ENCODE data around the gene DENND1B.
A peak's percentile ranks its signal among the peaks of the same experiment; 100 is the strongest.
"Not testable (repeated sequence)": the region's sequence is repeated elsewhere in the genome, so short reads cannot be mapped to it uniquely, and the experiment has no call there.

DENND1B gene

DNA sequence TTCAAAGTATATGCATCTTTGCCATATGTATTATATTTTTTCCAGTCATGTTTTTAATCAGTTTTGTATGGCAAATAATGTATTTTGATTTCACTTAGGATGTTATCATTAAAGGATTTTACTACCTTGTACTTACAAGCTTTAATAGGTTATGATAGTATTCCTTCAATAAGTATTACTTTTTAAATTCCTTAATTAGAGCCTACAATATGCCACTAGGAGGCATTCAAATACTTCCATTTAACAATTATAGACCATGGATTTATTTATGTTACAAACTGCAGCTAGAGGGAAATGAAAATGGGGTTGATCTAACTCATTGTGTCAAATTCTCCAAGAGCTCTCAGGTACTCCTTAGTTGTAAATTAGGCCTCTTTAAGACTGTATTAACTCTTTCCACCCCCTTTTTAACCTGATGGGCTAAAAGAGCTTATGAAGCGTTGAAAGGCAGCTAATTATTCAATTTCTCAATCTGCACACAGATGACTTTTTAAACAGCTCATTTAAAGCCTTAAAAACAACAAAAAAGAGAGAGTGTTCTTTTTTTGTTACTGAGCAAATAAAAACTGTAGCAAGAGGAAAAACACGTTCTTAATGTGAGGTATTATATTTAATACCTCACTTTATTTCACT, 156.2 kb downstream of the DENND1B start:
- DNase-seq, result peak; percentile 23

DNA sequence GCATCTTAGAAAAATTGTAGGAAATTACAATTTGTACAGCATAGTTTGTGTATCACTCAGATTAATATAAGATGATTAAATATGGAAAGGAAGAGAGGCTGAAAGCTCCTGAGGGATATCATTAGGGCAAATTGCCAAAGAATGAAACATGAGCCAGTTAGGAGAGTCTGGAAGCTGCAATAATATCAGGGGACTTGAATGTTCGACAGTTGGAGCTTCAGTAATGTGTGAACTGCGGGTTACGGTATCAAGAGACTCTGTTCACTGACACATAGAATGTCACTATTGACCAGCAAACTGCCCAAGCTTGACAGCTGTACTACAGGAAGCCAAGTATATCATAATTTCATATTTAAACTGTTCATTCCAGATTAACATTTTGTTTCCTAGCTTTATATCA, 157.2 kb downstream of the DENND1B start:
- no peak for DNase-seq

DNA sequence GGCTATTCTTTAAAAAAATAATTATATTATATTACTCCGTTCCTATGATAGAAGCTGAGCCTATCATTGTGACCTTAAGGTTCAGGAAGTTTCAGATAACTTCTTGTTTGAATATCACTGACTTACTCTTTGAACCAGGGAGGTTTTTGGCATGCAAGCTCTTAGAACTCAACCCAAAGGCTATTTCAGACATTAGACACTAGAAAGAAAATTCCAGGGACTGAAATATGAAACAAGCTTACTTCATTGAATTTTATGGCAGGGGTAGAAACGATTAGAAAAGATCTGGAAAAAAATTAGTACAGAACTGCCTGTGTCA, 159.6 kb downstream of the DENND1B start:
- no peak for DNase-seq

DNA sequence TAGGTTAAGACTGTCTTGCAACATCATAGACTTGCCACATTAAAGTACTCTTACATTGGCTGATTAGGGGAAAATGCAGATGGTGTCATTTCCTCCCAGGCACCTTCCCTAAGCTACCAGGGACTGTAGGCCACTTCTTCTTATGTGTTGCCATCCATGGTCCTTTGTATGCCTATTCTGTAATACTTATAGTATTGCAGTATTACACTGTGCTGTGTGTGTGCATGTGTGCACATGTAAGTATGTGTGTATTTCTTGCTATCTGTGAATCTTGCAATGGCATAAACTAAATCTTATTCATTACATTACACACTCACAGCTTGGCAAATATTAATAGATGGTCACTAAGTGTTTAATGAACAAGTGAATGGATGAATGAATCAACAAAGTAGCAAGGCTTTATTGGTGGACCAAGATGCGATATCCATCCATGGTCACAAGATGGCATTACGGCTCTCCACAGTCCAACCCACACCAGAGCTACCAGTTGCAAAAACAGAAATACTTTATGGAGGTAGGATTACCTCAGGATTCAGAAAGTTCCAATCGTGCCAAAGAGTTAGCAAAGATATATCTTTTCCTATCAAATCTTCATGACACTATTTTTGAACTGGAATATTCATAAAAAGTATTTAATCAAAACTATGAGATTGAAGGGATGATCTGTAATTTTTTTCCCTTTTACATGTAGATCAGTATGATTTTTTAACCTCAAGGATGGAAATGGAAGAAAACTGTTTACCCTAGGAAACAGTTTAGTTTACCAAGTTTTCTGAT, 160.2 kb downstream of the DENND1B start:
- DNase-seq, result peak; percentile 38

- DNase-seq, result no peak
Observed at GRCh38 chr1:197606168-197606845, 169.0 kb downstream of the DENND1B start.

- DNase-seq, result no peak
Observed at GRCh38 chr1:197604302-197604701, 171.0 kb downstream of the DENND1B start.

DNA sequence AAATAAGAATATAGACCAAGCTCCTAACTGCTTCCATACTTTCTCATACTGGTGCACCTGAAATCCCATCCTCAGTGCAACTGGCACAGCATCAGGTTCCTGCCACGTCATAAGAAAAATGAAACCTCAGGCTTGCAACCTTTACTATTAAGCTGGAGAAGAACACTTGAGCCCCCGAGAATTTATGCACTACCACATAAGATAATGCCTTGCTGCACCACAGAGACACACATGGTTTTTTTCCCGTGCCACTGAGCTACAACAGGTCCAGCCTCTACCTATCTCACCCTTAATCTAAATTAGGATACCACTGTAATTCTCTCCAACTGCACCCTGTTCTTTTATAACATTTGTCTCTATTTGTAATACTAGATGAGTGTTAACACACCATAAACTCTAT, 174.5 kb downstream of the DENND1B start:
- no peak for DNase-seq

DNA sequence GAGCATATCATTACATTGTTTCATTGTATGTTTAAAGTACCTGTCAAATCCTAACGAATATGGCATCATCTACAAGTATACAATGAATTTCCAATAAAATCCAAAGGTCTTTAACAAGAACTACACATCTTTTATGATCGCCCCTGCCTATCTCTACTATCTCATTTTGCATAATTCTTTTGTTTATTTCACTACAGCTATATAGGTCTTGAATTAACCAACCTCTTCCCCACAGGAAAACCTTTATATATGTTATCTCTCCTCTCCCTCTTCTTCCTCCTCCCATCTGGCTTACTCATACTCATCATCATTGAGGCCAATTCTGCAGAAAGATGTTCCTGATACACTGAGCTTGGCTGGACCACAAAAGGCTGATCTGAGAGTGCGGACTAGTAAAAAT, 175.5 kb downstream of the DENND1B start:
- no peak for DNase-seq

DNA sequence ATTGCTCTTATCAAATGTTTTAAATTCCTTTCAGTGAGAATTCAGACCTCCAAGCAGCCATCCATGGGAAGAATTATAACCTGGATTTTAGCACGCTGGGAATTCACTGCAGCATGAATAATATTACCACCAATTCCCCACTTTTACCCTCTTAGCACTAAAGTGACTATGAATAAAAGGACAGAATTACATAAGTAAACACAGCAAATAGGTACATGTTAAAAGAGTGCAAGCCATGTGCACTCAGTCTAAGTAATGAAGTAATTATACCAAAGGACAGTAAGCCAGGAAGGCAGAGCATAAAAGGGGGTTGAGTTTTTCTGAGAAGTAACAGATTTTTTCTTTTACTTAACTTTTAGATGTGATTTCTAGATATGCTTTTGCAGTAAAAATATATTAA, 176.3 kb downstream of the DENND1B start:
- DNase-seq, result peak; percentile 33

DNA sequence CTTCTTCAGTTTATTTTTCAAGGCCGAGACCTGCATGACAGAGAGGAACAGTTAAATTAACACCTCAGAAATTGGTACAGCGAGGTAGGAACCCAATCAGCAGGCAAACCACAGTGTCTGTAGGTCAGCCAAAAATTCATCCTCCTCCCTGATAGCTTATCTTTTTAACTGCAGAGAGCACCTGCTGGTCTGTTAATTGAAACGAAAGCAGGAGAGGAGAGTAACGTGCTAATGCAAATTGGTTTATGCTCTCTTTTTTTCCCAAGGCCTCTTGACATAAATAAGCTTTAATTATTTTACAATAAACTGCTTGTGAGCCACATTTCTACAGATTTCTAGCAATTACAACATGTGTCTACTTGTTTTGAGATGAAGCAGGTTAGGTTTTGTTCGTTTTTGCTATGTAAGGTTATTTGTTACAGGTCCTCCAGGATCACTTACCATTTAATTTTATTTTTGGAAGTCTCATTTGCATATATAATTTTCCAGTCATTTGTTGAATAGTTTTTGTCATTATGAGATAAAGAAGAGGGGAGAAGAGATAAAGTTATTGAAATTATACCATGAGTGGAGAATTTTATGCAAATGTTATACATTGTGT, 179.9 kb downstream of the DENND1B start:
- peak; percentile 2 for DNase-seq

DNA sequence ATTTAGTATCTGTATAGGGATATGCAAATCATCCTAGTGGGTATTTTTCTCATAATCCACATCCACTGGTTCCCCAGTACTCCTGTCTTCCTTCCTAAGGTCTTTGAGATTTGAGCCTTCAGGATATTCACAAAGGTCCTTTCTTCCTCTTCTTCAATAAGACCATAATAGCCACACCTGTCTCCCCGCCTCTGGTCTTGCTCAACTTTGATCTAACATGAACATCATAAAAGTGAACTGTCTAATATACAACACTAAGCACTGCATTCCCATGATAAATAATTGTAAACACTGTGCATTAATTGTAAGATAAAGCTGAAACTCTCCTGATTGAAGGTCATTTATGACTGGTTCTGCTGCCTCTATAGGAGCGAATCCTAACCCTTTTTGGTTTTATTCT, 184.6 kb downstream of the DENND1B start:
- no peak for DNase-seq

- no peak for DNase-seq
Observed at GRCh38 chr1:197585809-197586208, 189.5 kb downstream of the DENND1B start.

DNA sequence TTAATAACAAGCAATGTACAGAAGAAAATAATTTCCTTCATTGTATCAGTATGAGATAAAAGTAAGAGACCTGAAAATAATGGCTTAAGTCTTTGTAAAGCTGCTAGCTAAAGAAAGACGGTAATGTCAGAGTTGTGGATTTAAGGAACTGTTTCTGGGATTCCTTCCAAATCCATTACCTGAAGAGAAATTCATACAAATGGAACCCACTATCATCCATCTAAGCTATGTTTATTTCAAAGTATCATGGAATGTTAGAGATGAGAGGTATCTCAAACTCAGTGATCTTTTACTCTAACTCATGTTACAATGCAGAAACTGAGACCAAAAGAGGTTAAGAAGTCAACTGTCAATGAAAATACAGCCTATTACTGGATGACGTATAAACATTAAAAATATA, 197.7 kb downstream of the DENND1B start:
- no peak for DNase-seq

DNA sequence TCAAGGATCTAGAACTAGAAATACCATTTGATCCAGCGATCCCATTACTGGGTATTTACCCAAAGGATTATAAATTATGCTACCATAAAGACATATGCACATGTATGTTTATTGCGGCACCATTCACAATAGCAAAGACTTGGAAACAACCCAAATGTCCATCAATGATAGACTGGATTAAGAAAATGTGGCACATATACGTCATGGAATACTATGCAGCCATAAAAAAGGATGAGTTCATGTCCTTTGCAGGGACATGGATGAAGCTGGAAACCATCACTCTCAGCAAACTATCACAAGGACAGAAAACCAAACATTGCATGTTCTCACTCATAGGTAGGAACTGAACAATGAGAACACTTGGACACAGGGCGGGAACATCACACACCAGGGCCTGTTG, 199.7 kb downstream of the DENND1B start:
- not testable (repeated sequence) for DNase-seq

DNA sequence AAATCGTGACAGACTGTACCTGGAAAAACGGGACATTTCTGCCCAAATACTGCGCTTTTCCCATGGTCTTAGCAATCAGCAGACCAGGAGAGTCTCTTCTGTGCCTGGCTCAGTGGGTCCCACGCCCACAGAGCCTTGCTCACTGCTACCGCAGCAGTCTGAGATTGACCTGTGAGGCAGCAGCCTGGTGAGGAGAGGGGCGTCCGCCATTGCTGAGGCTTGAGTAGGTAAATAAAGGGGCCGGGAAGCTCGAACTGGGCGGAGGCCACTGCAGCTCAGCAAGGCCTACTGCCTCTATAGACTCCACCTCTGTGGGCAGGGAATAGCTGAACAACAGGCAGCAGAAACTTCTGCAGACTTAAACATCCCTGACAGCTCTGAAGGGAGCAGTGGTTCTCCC, 203.1 kb downstream of the DENND1B start:
- no peak for DNase-seq

GRCh38 chr1:197567442-197567841, 207.8 kb downstream of the DENND1B start:
- DNase-seq, result no peak

DNA sequence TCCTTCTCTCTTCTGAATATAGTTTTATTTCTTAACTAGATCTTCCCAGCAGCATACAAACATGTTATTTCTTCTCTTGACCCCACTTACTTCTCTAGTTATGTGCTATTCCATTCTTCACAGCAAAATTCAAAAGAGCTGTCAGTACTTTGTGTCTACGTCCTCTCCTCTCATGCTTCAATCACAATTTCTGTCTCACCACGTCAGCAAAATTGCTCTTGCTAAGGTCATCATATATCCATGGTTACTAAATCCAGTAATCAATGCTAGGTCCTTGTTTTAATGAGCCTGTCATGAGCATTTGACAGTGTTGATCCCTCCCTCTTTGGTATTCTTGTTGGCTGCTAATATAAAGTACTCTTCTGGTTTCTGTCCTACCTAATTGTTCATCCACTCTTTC, 214.2 kb downstream of the DENND1B start:
- DNase-seq, result no peak

DNA sequence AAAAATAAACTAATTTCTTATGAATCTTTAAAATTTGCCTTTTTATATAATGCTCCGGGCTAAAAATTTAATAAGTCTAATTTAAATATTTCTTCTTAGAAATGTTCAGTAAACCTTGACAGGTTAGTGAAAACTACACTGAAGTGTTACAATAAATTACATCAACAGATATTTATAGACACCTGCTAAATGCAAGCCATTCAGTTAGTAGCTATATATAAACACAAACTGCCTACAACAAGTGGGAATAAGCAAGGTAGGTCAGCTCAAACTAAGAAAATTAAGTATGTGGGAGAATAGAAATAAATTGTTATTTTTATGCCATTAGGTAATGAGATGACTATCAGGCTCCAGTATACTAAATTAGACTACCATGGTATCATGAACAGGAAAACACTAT, 215.6 kb downstream of the DENND1B start:
- DNase-seq, result no peak

DNA sequence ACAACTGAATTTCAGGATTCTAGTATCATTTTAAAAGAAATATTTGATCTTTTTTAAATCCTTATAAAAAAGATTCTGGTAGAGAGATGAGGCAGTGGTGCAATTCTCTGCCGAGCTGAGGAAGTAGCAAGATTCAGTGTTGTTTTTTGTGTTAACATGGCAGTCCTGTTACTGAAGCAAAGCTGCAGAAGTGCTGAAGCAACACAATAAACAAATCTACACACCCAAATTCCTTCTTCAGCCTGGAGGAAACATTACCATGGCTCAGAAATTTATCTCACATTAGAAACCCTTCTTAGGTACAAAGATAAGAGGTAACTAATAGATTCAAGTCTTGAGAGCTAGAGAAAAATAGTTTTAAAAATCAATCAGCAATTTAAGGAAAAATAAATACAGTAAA, 216.0 kb downstream of the DENND1B start:
- DNase-seq, result no peak

GRCh38 chr1:197557302-197557701, 218.0 kb downstream of the DENND1B start:
- DNase-seq, result no peak

DNA sequence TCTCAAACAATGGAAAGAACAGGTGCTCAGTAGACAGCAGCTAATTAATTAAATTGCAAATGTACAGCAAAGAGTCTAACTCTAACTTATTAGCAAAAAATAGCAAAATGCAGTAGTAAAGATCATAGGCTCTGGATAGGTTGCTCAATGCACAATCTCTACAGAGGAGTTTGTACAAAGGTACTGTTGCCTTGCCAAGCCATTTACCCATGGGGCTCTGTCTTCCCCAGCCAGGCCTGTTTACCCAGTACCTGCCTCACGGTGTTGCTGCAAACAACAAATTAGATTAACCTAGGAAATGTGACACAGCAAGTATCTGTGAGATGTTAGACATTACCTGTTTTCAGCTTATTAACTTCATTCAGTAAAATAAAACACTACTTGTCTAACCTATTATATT, 222.0 kb downstream of the DENND1B start:
- DNase-seq, result no peak

DNA sequence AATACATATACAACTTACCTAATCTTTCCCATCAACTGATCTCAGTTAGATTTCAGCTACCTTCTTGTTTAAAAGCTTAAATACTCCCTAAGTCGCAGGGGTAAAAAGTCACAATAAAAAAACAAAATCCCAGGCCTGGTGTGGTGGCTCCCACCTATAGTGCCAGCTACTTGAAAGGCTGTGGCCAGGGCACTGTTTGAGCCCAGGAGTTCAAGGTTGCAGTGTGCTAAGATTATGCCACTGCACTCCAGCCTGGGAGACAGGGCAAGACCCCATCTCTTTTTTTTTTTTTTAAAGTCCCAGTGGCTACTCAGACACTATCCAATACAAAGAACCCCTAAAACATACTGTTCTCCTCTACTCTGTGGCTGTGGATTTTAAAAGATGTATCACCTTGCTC, 228.3 kb downstream of the DENND1B start:
- DNase-seq, result no peak

GRCh38 chr1:197544553-197544952, 230.7 kb downstream of the DENND1B start:
- DNase-seq, result no peak

- no peak for DNase-seq
Observed at GRCh38 chr1:197544130-197544529, 231.2 kb downstream of the DENND1B start.
